GM19023 (cell line): Measurements from ENCODE around the gene ESPNL.
"Not testable (repeated sequence)": the region's sequence is repeated elsewhere in the genome, so short reads cannot be mapped to it uniquely, and the experiment has no call there.

ENCODE experiments used
- ATAC-seq: cut with Tn5 transposase; IDR thresholded peaks from one replicate; pipeline ENCODE4 v1.9.1; 2021; ENCODE audit warnings: mild to moderate bottlenecking, moderate library complexity; ENCODE audit not compliant: unreplicated experiment

ESPNL gene

DNA sequence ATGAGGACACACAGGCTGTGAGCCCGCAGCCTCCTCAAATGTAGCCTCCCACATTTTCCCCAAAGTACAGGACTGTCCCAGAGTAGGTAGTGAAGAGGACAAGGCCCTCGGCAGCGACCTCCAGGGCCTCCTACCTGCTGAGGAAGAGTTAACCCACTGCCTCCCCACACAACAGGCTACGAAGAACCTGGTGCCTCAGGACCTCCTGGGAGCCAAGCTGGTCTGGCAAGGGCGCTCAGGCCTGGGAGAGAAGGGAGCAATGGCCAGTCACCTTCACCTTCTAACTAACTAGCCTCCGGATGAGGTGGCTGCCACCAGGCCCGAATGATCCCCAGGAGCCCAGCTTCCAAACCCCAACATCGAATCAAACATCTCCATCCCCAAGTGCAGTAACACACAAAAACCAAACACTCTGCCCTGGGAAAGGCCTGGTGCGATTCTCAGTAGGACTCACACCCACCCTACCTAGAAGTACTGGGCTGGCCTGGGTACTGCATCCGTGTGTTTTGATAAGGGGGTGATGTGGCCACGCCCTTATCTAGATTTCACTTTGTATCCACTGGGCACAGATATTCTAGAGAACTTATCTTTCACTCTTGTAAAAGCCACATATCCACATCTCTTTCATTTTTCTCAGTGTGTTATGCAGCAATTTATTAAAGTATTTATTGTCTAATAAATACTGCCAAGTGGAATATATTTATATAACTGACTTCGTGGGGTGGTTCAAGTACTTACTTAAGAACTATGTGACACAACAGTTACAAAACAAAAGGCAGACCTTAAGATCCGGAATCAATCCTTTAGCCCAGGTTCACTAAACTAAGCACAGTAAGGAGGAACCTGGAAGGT is 68.3 kb downstream of the ESPNL start:
- no peak for ATAC-seq

GRCh38 chr2:238169048-238169707 is 69.0 kb downstream of the ESPNL start:
- ATAC-seq = no peak

DNA sequence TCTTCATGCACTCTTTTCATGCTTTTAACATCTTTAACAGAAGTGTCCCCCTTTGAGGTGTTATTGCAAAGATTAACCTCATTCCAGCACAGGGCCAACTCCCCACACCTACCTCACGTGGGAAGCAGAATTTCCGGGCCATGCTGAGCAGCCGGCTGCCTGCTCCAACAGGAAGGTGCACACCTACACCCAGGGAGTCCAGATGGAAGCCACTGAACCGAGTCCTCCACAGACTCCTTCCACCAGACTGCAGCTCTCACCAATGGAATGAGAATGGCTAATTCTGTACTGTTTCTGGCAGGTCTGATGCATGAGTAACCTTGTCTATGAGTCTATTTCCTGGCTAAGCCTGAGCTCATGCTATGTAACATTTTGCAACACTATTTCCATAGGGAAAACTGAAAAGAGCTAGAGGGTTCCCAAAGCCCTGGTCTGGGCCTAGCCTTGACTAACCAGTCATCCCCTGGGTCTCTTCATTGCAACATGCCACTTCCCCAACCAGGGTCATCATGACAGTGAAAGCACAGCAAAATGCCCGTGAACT is 69.6 kb downstream of the ESPNL start:
- ATAC-seq = no peak

GRCh38 chr2:238170386-238171071 is 70.4 kb downstream of the ESPNL start:
- no peak for ATAC-seq

DNA sequence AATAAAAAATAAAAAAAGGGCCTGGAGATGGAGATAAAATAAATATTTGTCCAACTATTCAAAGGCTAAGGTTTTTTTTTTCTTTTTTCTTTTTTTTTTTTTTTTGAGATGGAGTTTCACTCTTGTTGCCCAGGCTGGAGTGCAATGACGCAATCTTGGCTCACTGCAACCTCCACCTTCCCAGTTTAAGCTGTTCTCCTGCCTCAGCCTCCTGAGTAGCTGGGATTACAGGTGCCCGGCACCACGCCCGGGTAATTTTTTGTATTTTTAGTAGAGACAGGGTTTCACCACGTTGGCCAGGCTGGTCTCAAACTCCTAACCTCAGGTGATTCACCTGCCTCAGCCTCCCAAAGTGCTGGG is 70.9 kb downstream of the ESPNL start:
- not testable (repeated sequence) for ATAC-seq

- no peak for ATAC-seq
Observed at GRCh38 chr2:238171575-238172187, 71.5 kb downstream of the ESPNL start.

GRCh38 chr2:238172439-238172838 is 72.3 kb downstream of the ESPNL start:
- no peak for ATAC-seq

GRCh38 chr2:238173692-238174091 is 73.6 kb downstream of the ESPNL start:
- no peak for ATAC-seq

- no peak for ATAC-seq
Observed at GRCh38 chr2:238174291-238174690, 74.2 kb downstream of the ESPNL start.

DNA sequence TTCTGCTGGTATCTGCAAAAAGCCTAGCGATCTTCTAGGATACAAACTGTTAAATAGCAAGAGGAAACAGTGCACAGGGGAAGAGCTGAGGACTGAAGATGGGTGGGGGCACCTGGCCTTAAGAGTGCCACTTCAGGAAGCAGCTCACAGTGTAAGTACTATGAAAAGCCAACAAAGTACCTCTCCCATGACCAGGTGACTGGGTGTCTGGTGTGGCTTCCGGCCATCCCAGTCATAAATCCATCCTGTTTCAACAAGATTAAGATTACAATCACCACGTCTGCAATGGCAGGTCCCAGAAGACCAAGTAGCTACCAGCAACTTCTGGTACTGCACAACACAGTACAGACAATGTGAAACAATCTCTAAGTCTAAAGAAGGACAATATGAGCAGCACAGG is 74.6 kb downstream of the ESPNL start:
- ATAC-seq = no peak

DNA sequence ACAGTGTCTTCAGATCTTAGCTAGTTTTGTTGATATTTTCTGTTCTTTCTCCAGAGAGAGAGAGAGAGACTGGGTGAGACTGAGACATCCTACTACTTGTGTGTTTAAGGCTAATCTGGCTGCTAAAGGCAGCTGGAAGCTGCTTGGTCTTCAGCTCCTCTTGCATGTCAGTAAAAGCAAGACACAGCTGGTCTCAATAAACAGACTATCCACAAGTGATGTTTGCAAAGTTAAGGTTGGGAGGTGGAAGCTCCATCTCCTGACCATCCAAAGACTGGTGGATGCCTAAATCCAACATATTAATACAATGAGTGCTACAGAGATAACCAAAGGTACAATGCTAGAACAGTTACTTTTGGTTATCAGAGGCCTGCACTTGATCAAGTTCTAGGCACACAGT is 76.5 kb downstream of the ESPNL start:
- ATAC-seq = no peak

GRCh38 chr2:238180554-238180953 is 80.4 kb downstream of the ESPNL start:
- ATAC-seq = no peak

DNA sequence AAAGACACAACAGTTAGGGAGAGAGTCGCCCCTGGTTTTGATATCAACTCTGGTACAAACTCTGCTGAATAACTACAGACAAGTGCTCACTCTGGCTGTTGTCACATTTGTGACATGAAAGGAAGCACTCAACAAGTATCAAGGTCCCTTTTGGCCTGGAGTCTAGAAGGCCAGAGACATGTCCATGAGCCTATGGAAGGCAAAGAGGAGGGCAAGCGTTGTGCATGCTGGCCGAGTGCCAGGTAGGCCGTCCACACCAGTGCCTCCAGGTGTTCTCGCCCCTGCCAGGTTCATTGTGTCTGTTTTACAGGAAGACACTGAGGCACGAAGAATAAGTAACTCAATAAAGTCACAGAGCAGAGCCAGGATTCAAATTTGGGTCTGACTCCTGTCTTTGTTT is 82.2 kb downstream of the ESPNL start:
- no peak for ATAC-seq
